Measurements from ENCODE around the gene COX4I2.
"Not testable (repeated sequence)": the region's sequence is repeated elsewhere in the genome, so short reads cannot be mapped to it uniquely, and the experiment has no call there.

Gene COX4I2

GRCh38 chr20:31615416-31615815 lies 22.3 kb upstream of the COX4I2 start:
- Histone ChIP-seq H3F3A (ENCODE audit: control insufficient read depth, insufficient read depth) (no peaks in the 10 kb centered on the region), H3K4me1 (ENCODE audit: control insufficient read depth, low read length) (peaks cover 4% of the 10 kb centered on the region), H3K36me3 (ENCODE audit: control insufficient read depth, low read length) (no peaks in the 10 kb centered on the region), H3K27me3 (ENCODE audit: control insufficient read depth, low read length) (no peaks in the 10 kb centered on the region), H3K79me2 (ENCODE audit: control insufficient read depth, low read length) (no peaks in the 10 kb centered on the region), H3K9me2 (replicated peaks; ENCODE audit: control insufficient read depth, low read length) (no peaks in the 10 kb centered on the region), H3K9me3 (ENCODE audit: control insufficient read depth, insufficient read depth, low read length) (no peaks in the 10 kb centered on the region), H4K20me1 (ENCODE audit: control insufficient read depth, insufficient read depth, low read depth, low read length) (no peaks in the 10 kb centered on the region), H3K4me3 (ENCODE audit: low read length) (no peak overlapping the region), H3K4me2 (ENCODE audit: low read length) (no peak overlapping the region), H3K27ac (ENCODE audit: low read depth, low read length) (no peak overlapping the region)
- TF ChIP-seq EZH2phosphoT487 (IDR thresholded peaks at IDR 0.05; ENCODE audit: borderline replicate concordance, low read length) (no peak), CTCF (IDR thresholded peaks at IDR 0.05; ENCODE audit: low read depth, low read length, poor library complexity, severe bottlenecking) (no peak)

DNA sequence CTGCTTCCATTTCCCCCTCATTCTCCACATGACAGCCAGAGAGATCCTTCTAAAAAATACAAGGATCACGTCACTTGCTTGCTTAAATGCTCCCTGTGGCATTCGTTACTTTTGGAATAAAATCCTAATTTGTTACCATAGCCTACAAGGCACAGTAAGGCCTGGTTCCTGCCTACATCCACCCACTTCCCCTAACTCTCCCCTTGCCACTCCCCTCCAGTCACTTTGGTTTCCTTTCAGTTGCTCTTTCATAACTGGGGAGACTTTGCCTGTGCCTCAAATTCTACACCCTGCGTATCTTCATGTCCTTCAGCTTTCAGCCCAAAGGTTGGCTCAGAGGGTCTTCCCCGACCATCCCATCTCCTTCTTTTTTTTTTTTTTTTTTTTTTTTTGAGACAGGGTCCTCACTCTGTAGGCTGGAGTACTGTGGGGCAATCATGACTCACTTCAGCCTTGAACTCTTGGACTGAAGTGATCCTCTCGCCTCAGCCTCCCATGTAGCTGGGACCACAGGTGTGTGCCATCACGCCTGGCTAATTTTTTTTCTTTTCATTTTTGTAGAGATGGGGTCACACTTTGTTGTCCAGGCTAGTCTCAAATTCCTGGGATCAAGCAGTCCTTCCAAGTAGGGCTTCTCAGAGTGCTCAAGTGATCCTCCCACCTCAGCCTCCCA lies 20.1 kb upstream of the COX4I2 start:
- H3K79me2 ChIP-seq (ENCODE audit: control insufficient read depth, low read length) = no peaks in the 10 kb centered on the region
- H3K4me2 ChIP-seq (ENCODE audit: low read length) = no peak overlapping the region
- H3K36me3 ChIP-seq (ENCODE audit: control insufficient read depth, low read length) = no peaks in the 10 kb centered on the region
- H3K27me3 ChIP-seq (ENCODE audit: control insufficient read depth, low read length) = no peaks in the 10 kb centered on the region
- no peaks in the 10 kb centered on the region for H3K9me3 ChIP-seq (ENCODE audit: control insufficient read depth, insufficient read depth, low read length)
- no peak overlapping the region for H3K4me3 ChIP-seq (ENCODE audit: low read length)
- no peaks in the 10 kb centered on the region for H4K20me1 ChIP-seq (ENCODE audit: control insufficient read depth, insufficient read depth, low read depth, low read length)
- H3K4me1 ChIP-seq (ENCODE audit: control insufficient read depth, low read length) = peaks cover 17% of the 10 kb centered on the region
- H3F3A ChIP-seq (ENCODE audit: control insufficient read depth, insufficient read depth) = no peaks in the 10 kb centered on the region
- no peaks in the 10 kb centered on the region for H3K9me2 ChIP-seq (replicated peaks; ENCODE audit: control insufficient read depth, low read length)
- no peak overlapping the region for H3K27ac ChIP-seq (ENCODE audit: low read depth, low read length)
- no peak for TF ChIP-seq CTCF (IDR thresholded peaks at IDR 0.05; ENCODE audit: low read depth, low read length, poor library complexity, severe bottlenecking)

DNA sequence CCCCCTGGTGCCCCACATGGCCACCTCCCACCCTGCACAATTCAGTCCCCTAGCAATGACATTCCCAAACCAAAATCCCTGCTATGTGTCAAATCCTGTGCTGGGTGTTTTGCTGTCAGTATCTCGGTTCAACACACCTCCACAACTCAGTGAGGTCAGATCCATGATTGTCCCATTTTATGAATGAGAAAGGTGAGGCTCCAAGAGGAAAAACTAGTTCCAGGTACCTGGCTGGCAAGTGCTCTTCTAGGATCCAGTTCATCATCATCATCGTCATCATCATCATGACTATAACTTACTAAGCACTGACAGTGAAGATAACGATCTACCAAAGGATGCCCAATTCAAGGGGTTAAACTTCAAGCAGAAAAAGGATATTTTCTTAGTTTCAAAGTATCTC lies 17.5 kb upstream of the COX4I2 start:
- no peaks in the 10 kb centered on the region for H3K79me2 ChIP-seq (ENCODE audit: control insufficient read depth, low read length)
- H3F3A ChIP-seq (ENCODE audit: control insufficient read depth, insufficient read depth) = no peaks in the 10 kb centered on the region
- no peak overlapping the region for H3K4me2 ChIP-seq (ENCODE audit: low read length)

GRCh38 chr20:31623123-31623505 lies 14.6 kb upstream of the COX4I2 start:
- H3K36me3 ChIP-seq (ENCODE audit: control insufficient read depth, low read length); H3K9me3 ChIP-seq (ENCODE audit: control insufficient read depth, insufficient read depth, low read length); H3K79me2 ChIP-seq (ENCODE audit: control insufficient read depth, low read length); H3K4me3 ChIP-seq (ENCODE audit: low read length); H3K4me2 ChIP-seq (ENCODE audit: low read length); H4K20me1 ChIP-seq (ENCODE audit: control insufficient read depth, insufficient read depth, low read depth, low read length); H3K27me3 ChIP-seq (ENCODE audit: control insufficient read depth, low read length); H3F3A ChIP-seq (ENCODE audit: control insufficient read depth, insufficient read depth); H3K27ac ChIP-seq (ENCODE audit: low read depth, low read length); H3K9me2 ChIP-seq (replicated peaks; ENCODE audit: control insufficient read depth, low read length): not testable (repeated sequence)
- peaks cover 19% of the 10 kb centered on the region for H3K4me1 ChIP-seq (ENCODE audit: control insufficient read depth, low read length)

More for the DNA sequence above, 17.5 kb upstream of the COX4I2 start:
- H3K27ac ChIP-seq (ENCODE audit: low read depth, low read length) = no peak overlapping the region
- no peak overlapping the region for H3K4me3 ChIP-seq (ENCODE audit: low read length)
- no peak for TF ChIP-seq CTCF (IDR thresholded peaks at IDR 0.05; ENCODE audit: low read depth, low read length, poor library complexity, severe bottlenecking)
- no peak for TF ChIP-seq EZH2phosphoT487 (IDR thresholded peaks at IDR 0.05; ENCODE audit: borderline replicate concordance, low read length)
- H4K20me1 ChIP-seq (ENCODE audit: control insufficient read depth, insufficient read depth, low read depth, low read length) = no peaks in the 10 kb centered on the region
- H3K9me2 ChIP-seq (replicated peaks; ENCODE audit: control insufficient read depth, low read length) = no peaks in the 10 kb centered on the region
- peaks cover 19% of the 10 kb centered on the region for H3K4me1 ChIP-seq (ENCODE audit: control insufficient read depth, low read length)
- no peaks in the 10 kb centered on the region for H3K9me3 ChIP-seq (ENCODE audit: control insufficient read depth, insufficient read depth, low read length)
- H3K27me3 ChIP-seq (ENCODE audit: control insufficient read depth, low read length) = no peaks in the 10 kb centered on the region
- H3K36me3 ChIP-seq (ENCODE audit: control insufficient read depth, low read length) = no peaks in the 10 kb centered on the region

- H4K20me1 ChIP-seq (ENCODE audit: control insufficient read depth, insufficient read depth, low read depth, low read length); H3K36me3 ChIP-seq (ENCODE audit: control insufficient read depth, low read length); H3K9me3 ChIP-seq (ENCODE audit: control insufficient read depth, insufficient read depth, low read length); H3K27me3 ChIP-seq (ENCODE audit: control insufficient read depth, low read length); H3F3A ChIP-seq (ENCODE audit: control insufficient read depth, insufficient read depth); H3K4me3 ChIP-seq (ENCODE audit: low read length); H3K79me2 ChIP-seq (ENCODE audit: control insufficient read depth, low read length); H3K9me2 ChIP-seq (replicated peaks; ENCODE audit: control insufficient read depth, low read length); H3K27ac ChIP-seq (ENCODE audit: low read depth, low read length); H3K4me2 ChIP-seq (ENCODE audit: low read length): not testable (repeated sequence)
- peaks cover 14% of the 10 kb centered on the region for H3K4me1 ChIP-seq (ENCODE audit: control insufficient read depth, low read length)
Observed at GRCh38 chr20:31626534-31626933, 11.2 kb upstream of the COX4I2 start.

DNA sequence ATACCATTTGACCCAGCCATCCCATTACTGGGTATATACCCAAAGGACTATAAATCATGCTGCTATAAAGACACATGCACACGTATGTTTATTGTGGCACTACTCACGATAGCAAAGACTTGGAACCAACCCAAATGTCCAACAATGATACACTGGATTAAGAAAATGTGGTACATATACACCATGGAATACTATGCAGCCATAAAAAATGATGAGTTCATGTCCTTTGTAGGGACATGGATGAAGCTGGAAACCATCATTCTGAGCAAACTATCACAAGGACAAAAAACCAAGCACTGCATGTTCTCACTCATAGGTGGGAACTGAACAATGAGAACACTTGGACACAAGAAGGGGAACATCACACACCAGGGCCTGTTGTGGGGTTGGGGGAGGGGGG lies 9.7 kb upstream of the COX4I2 start:
- not testable (repeated sequence) for H3K4me2 ChIP-seq (ENCODE audit: low read length); H3K4me3 ChIP-seq (ENCODE audit: low read length); H3K36me3 ChIP-seq (ENCODE audit: control insufficient read depth, low read length); H4K20me1 ChIP-seq (ENCODE audit: control insufficient read depth, insufficient read depth, low read depth, low read length); H3K9me3 ChIP-seq (ENCODE audit: control insufficient read depth, insufficient read depth, low read length); H3K27ac ChIP-seq (ENCODE audit: low read depth, low read length); H3K27me3 ChIP-seq (ENCODE audit: control insufficient read depth, low read length); H3K4me1 ChIP-seq (ENCODE audit: control insufficient read depth, low read length); H3K9me2 ChIP-seq (replicated peaks; ENCODE audit: control insufficient read depth, low read length); H3K79me2 ChIP-seq (ENCODE audit: control insufficient read depth, low read length); H3F3A ChIP-seq (ENCODE audit: control insufficient read depth, insufficient read depth)
